Measurements from ENCODE around the gene SCN1A. TPM values are rescaled to one million over a fixed set of nuclear protein-coding genes. Genes with fewer than 3 reads are reported as not detected.

The SCN1A gene
- total RNA-seq, 1 experiment from 2014 or later = 1.6 TPM

DNA sequence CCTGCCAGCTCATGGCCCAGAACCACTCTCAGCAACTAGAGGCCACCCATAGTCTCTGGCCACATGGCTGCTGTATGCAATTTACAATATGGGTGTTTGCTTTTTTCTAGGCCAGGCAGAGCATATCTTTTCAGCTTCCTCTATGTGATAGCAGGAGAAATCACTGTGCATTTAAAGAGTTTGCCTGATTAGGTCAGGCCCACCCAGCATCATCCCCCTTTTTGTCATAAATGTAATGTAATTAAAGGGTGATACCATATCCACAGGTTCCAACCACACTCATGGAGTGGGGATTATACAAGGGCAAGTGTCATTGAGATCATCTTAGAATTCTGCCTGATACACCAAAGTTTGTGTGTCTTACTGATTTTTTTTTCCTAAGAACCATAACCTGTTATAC is 102.5 kb downstream of the SCN1A start:
- H3K27me3 Mint-ChIP-seq (ENCODE audit: low read depth) = no peaks in the 10 kb centered on the region
- no peak for TF ChIP-seq NFYB (CRISPR knock-in tag; conservative IDR thresholded peaks at IDR 0.05; ENCODE audit: low read depth)

DNA sequence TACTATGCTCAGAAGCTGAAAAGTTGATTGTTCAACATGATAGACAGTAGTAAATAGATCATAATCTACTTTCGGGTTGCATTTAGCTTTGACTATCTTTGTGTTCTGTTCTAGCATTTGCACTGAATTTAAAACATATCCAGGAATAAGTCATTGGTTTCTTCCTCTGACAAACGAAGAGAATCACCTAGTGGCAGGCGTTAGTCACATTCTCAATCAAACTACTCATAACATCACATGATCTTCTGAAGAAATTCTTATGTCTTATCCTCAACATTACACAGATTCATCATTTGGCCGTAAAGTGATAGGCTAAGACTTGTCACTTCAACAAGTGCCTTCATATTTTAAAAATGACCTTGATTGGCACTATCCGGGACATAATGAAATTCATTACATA is 110.6 kb downstream of the SCN1A start:
- no peaks in the 10 kb centered on the region for H3K27me3 Mint-ChIP-seq (ENCODE audit: low read depth)
- no peaks in the 10 kb centered on the region for H3K4me1 Mint-ChIP-seq
- TF ChIP-seq ZNF317 (CRISPR knock-in tag; IDR thresholded peaks at IDR 0.05; ENCODE audit: borderline replicate concordance, low read depth) (no peak), NR3C1 (CRISPR knock-in tag; conservative IDR thresholded peaks at IDR 0.05; ENCODE audit: low read depth) (no peak), TEAD4 (CRISPR knock-in tag; IDR thresholded peaks at IDR 0.05) (no peak), ZNF416 (CRISPR knock-in tag; IDR thresholded peaks at IDR 0.05) (no peak), FOXK1 (CRISPR knock-in tag; IDR thresholded peaks at IDR 0.05) (no peak), NFATC4 (CRISPR knock-in tag; IDR thresholded peaks at IDR 0.05) (no peak), NR2C2 (CRISPR knock-in tag; IDR thresholded peaks at IDR 0.05) (no peak), NFYB (CRISPR knock-in tag; conservative IDR thresholded peaks at IDR 0.05; ENCODE audit: low read depth) (no peak), ZBTB21 (CRISPR knock-in tag; IDR thresholded peaks at IDR 0.05; ENCODE audit: borderline replicate concordance) (no peak)
- TF ChIP-seq, protein P1, sequence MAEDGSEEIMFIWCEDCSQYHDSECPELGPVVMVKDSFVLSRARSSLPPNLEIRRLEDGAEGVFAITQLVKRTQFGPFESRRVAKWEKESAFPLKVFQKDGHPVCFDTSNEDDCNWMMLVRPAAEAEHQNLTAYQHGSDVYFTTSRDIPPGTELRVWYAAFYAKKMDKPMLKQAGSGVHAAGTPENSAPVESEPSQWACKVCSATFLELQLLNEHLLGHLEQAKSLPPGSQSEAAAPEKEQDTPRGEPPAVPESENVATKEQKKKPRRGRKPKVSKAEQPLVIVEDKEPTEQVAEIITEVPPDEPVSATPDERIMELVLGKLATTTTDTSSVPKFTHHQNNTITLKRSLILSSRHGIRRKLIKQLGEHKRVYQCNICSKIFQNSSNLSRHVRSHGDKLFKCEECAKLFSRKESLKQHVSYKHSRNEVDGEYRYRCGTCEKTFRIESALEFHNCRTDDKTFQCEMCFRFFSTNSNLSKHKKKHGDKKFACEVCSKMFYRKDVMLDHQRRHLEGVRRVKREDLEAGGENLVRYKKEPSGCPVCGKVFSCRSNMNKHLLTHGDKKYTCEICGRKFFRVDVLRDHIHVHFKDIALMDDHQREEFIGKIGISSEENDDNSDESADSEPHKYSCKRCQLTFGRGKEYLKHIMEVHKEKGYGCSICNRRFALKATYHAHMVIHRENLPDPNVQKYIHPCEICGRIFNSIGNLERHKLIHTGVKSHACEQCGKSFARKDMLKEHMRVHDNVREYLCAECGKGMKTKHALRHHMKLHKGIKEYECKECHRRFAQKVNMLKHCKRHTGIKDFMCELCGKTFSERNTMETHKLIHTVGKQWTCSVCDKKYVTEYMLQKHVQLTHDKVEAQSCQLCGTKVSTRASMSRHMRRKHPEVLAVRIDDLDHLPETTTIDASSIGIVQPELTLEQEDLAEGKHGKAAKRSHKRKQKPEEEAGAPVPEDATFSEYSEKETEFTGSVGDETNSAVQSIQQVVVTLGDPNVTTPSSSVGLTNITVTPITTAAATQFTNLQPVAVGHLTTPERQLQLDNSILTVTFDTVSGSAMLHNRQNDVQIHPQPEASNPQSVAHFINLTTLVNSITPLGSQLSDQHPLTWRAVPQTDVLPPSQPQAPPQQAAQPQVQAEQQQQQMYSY (CRISPR knock-in tag; IDR thresholded peaks at IDR 0.05) = no peak
- TF ChIP-seq, protein P2, sequence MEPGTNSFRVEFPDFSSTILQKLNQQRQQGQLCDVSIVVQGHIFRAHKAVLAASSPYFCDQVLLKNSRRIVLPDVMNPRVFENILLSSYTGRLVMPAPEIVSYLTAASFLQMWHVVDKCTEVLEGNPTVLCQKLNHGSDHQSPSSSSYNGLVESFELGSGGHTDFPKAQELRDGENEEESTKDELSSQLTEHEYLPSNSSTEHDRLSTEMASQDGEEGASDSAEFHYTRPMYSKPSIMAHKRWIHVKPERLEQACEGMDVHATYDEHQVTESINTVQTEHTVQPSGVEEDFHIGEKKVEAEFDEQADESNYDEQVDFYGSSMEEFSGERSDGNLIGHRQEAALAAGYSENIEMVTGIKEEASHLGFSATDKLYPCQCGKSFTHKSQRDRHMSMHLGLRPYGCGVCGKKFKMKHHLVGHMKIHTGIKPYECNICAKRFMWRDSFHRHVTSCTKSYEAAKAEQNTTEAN (CRISPR knock-in tag; IDR thresholded peaks at IDR 0.05) = no peak
- no peaks in the 10 kb centered on the region for H3K9me3 Mint-ChIP-seq
- DNase-seq (ENCODE audit: low spot score) (no peak), ATAC-seq (no peak)
- ChIA-PET CTCF (no interaction called here), POLR2A (no interaction called here)
- no peaks in the 10 kb centered on the region for H3K36me3 Mint-ChIP-seq
- H3K4me3 Mint-ChIP-seq = no peak overlapping the region
- no peak overlapping the region for H3K27ac Mint-ChIP-seq

More for the DNA sequence above, 102.5 kb downstream of the SCN1A start:
- ATAC-seq = no peak
- no peaks in the 10 kb centered on the region for H3K9me3 Mint-ChIP-seq
- no peaks in the 10 kb centered on the region for H3K36me3 Mint-ChIP-seq
- POLR2A ChIA-PET = no interaction called here
- no peak overlapping the region for H3K4me3 Mint-ChIP-seq
- DNase-seq (ENCODE audit: low spot score) = no peak
- CTCF ChIA-PET = no interaction called here
- H3K27ac Mint-ChIP-seq = no peak overlapping the region
- no peaks in the 10 kb centered on the region for H3K4me1 Mint-ChIP-seq

DNA sequence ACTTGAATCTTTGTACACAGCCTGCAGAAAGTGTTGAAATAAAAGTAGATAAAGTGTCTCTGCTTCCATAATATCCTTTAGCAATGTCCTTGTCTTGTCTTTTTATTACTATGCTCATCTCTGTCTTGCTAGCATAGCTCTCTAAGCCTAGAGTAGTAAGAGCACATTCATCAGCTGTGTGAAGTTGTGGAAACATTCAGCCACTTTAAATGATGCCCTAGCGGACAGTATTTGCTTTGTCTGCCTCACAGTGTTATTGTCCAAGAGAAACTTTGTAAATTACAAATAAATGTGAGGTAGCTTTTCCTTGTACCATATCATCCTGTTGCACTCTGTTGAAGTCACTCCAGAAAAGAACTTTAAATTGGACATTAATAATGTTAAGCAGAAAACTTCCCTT is 113.9 kb downstream of the SCN1A start:
- DNase-seq (ENCODE audit: low spot score) (no peak), ATAC-seq (peak; percentile 50; the same call in 1 of the 2 replicates)
- Mint-ChIP-seq H3K9me3 (no peaks in the 10 kb centered on the region), H3K4me3 (no peak overlapping the region), H3K27me3 (ENCODE audit: low read depth) (no peaks in the 10 kb centered on the region), H3K4me1 (no peaks in the 10 kb centered on the region), H3K36me3 (no peaks in the 10 kb centered on the region), H3K27ac (no peak overlapping the region)
- TF ChIP-seq, protein P3, sequence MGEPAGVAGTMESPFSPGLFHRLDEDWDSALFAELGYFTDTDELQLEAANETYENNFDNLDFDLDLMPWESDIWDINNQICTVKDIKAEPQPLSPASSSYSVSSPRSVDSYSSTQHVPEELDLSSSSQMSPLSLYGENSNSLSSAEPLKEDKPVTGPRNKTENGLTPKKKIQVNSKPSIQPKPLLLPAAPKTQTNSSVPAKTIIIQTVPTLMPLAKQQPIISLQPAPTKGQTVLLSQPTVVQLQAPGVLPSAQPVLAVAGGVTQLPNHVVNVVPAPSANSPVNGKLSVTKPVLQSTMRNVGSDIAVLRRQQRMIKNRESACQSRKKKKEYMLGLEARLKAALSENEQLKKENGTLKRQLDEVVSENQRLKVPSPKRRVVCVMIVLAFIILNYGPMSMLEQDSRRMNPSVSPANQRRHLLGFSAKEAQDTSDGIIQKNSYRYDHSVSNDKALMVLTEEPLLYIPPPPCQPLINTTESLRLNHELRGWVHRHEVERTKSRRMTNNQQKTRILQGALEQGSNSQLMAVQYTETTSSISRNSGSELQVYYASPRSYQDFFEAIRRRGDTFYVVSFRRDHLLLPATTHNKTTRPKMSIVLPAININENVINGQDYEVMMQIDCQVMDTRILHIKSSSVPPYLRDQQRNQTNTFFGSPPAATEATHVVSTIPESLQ (CRISPR knock-in tag; IDR thresholded peaks at IDR 0.05) = no peak
- no peak for TF ChIP-seq GRHL2 (CRISPR knock-in tag; IDR thresholded peaks at IDR 0.05; ENCODE audit: insufficient replicate concordance, severe bottlenecking)
- TF ChIP-seq, protein P1 (CRISPR knock-in tag; IDR thresholded peaks at IDR 0.05) = no peak
- no peak for TF ChIP-seq ESRRA (CRISPR knock-in tag; IDR thresholded peaks at IDR 0.05; ENCODE audit: borderline replicate concordance)
- no peak for TF ChIP-seq ETV6 (CRISPR knock-in tag; IDR thresholded peaks at IDR 0.05)
- ChIA-PET CTCF (no interaction called here), POLR2A (no interaction called here)

Measured in WTC11 (cell line).